K562 (cell line): ENCODE results near the gene PTPN7. TPM values are rescaled to one million over a fixed set of nuclear protein-coding genes. Genes with fewer than 3 reads are reported as not detected.

Source experiments
- BCL6 ChIP-seq: fragments of 250-450 bp; sonication (Bioruptor Pico); IDR thresholded peaks from 2 replicates; pipeline ENCODE4 v1.4.0; 2020
- CC2D1A ChIP-seq: fragments of 450-650 bp; IDR thresholded peaks from 2 replicates; pipeline ENCODE4 v1.6.1; 2017; ENCODE audit warnings: mild to moderate bottlenecking
- FOXK1 ChIP-seq: sonication (generic); formaldehyde crosslinking; IDR thresholded peaks from 2 replicates; pipeline ENCODE4 v1.8.0; 2022; ENCODE audit warnings: missing genetic modification reagents, mild to moderate bottlenecking, borderline replicate concordance
- MYC ChIP-seq, 2 experiments: fragments of 250-450 bp in 1 of 2; sonication (Bioruptor Pico) in 1 of 2; IDR thresholded peaks; 2 replicates each; pipeline versions ENCODE4 v1.5.1 to v1.6.1; 2012 to 2021; ENCODE audit warnings: low read depth in 2 of 2, borderline replicate concordance in 1 of 2, improper control_type of control experiment in 1 of 2, low read length in 1 of 2, mild to moderate bottlenecking in 1 of 2, moderate library complexity in 1 of 2
- NFE2L1 ChIP-seq: fragments of 450-650 bp; IDR thresholded peaks from 2 replicates; pipeline ENCODE4 v1.6.1; 2016; ENCODE audit warnings: missing genetic modification characterization, low read depth, mild to moderate bottlenecking, missing compliant biosample characterization, moderate library complexity, borderline replicate concordance
- SRSF7 ChIP-seq: fragments of 200-400 bp; formaldehyde crosslinking; optimal IDR thresholded peaks from 2 replicates; pipeline ENCODE3; 2017; ENCODE audit warnings: mild to moderate bottlenecking, low read depth, low read length
- polyA plus RNA-seq, 8 experiments: library from polyadenylated mRNA; depleted of rRNA in 4 of 8; stranded (reverse) in 5 of 8; unstranded in 3 of 8; fragments of >200 nt; fragmentation: Nextera tagmentation in 2 of 8; fragmentation: Illumina TruSeq in 1 of 8; extraction: Ambion mirVana in 2 of 8; extraction: Trizol in 1 of 8; gene quantifications; 2 replicates each; pipeline versions ENCODE4 v1.2.1 to v1.2.3, GENCODE V29; 2011 to 2014; ENCODE audit warnings: inconsistent platforms in 1 of 8, missing spikeins in 1 of 8
- total RNA-seq, 7 experiments: library from RNA; depleted of rRNA in 6 of 7; stranded (reverse); fragments of >200 nt in 6 of 7; fragmentation: Illumina TruSeq in 2 of 7; extraction: Trizol in 2 of 7; gene quantifications; 2 replicates each; pipeline versions ENCODE4 v1.2.1 to v1.2.3, GENCODE V29; 2011 to 2021; ENCODE audit warnings: low replicate concordance in 1 of 7
- TF ChIP-seq, protein P1 (sequence below): fragments of 450-650 bp; IDR thresholded peaks from 2 replicates; pipeline ENCODE4 v1.6.1; 2016; ENCODE audit warnings: mild to moderate bottlenecking, moderate library complexity
- TF ChIP-seq, protein P2 (sequence below): fragments of 250-450 bp; sonication (Bioruptor Pico); IDR thresholded peaks from 2 replicates; pipeline ENCODE4 v1.4.0; 2020

PTPN7 gene
- total and polyA plus RNA-seq, 9 of the 15 experiments (the other 6 are each of a cell fraction or from before 2014, with no cell fraction given), result 18.7 to 144 (median 120) TPM

DNA sequence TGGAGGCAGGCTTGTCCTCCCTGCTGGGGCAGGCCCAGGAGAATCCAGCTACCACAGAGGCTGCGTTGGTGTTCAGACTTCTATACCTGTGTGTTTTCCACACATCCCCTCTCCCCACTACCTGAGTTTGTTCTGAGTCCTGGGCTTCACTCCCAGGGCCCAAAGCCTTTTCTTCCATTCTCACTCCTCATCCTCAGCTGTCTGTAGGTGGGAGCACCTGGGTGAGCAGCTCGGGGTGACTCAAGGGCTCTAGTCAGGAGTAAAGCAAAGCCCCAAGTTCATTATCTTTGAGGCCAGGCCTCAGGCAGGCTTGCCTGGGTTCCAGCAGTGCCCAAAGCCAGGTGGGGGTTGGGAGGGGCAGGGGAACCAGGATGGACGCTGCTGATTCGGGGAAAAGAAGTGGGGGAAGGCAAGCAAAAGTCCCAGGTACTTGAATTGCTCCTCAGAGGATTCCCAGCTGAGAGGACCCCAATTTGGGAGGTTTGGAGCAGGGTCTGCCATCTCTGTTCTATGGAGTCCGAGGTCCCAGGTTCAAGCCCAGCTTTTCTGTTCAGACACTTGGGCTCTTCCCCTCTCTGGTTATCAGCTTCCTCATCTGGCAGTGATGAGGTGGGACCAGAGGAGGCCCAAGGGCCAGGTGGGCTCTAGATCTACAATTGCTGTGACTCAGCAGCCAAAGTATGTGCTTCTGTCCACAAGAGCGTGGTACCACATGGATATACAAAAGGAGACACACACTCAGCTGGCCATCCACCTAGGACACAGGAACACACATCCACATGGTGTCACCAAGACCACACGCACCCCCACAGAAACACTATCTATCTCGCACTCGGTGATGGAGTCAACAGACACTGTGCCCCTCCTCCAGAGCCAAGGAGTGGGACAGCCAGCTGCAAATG is 5.8 kb upstream of the PTPN7 start (continued):
- TF ChIP-seq, protein P1, sequence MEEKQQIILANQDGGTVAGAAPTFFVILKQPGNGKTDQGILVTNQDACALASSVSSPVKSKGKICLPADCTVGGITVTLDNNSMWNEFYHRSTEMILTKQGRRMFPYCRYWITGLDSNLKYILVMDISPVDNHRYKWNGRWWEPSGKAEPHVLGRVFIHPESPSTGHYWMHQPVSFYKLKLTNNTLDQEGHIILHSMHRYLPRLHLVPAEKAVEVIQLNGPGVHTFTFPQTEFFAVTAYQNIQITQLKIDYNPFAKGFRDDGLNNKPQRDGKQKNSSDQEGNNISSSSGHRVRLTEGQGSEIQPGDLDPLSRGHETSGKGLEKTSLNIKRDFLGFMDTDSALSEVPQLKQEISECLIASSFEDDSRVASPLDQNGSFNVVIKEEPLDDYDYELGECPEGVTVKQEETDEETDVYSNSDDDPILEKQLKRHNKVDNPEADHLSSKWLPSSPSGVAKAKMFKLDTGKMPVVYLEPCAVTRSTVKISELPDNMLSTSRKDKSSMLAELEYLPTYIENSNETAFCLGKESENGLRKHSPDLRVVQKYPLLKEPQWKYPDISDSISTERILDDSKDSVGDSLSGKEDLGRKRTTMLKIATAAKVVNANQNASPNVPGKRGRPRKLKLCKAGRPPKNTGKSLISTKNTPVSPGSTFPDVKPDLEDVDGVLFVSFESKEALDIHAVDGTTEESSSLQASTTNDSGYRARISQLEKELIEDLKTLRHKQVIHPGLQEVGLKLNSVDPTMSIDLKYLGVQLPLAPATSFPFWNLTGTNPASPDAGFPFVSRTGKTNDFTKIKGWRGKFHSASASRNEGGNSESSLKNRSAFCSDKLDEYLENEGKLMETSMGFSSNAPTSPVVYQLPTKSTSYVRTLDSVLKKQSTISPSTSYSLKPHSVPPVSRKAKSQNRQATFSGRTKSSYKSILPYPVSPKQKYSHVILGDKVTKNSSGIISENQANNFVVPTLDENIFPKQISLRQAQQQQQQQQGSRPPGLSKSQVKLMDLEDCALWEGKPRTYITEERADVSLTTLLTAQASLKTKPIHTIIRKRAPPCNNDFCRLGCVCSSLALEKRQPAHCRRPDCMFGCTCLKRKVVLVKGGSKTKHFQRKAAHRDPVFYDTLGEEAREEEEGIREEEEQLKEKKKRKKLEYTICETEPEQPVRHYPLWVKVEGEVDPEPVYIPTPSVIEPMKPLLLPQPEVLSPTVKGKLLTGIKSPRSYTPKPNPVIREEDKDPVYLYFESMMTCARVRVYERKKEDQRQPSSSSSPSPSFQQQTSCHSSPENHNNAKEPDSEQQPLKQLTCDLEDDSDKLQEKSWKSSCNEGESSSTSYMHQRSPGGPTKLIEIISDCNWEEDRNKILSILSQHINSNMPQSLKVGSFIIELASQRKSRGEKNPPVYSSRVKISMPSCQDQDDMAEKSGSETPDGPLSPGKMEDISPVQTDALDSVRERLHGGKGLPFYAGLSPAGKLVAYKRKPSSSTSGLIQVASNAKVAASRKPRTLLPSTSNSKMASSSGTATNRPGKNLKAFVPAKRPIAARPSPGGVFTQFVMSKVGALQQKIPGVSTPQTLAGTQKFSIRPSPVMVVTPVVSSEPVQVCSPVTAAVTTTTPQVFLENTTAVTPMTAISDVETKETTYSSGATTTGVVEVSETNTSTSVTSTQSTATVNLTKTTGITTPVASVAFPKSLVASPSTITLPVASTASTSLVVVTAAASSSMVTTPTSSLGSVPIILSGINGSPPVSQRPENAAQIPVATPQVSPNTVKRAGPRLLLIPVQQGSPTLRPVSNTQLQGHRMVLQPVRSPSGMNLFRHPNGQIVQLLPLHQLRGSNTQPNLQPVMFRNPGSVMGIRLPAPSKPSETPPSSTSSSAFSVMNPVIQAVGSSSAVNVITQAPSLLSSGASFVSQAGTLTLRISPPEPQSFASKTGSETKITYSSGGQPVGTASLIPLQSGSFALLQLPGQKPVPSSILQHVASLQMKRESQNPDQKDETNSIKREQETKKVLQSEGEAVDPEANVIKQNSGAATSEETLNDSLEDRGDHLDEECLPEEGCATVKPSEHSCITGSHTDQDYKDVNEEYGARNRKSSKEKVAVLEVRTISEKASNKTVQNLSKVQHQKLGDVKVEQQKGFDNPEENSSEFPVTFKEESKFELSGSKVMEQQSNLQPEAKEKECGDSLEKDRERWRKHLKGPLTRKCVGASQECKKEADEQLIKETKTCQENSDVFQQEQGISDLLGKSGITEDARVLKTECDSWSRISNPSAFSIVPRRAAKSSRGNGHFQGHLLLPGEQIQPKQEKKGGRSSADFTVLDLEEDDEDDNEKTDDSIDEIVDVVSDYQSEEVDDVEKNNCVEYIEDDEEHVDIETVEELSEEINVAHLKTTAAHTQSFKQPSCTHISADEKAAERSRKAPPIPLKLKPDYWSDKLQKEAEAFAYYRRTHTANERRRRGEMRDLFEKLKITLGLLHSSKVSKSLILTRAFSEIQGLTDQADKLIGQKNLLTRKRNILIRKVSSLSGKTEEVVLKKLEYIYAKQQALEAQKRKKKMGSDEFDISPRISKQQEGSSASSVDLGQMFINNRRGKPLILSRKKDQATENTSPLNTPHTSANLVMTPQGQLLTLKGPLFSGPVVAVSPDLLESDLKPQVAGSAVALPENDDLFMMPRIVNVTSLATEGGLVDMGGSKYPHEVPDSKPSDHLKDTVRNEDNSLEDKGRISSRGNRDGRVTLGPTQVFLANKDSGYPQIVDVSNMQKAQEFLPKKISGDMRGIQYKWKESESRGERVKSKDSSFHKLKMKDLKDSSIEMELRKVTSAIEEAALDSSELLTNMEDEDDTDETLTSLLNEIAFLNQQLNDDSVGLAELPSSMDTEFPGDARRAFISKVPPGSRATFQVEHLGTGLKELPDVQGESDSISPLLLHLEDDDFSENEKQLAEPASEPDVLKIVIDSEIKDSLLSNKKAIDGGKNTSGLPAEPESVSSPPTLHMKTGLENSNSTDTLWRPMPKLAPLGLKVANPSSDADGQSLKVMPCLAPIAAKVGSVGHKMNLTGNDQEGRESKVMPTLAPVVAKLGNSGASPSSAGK, result no peak
- TF ChIP-seq CC2D1A (peak; percentile 27; the same call in 1 of the 2 replicates), NFE2L1 (tag) (no peak), FOXK1 (CRISPR knock-in tag) (no peak), BCL6 (CRISPR knock-in tag) (no peak), SRSF7 (no peak), MYC (IDR thresholded peaks at IDR 0.05; ENCODE audit: low read depth, low read length) (no peak), MYC (CRISPR knock-in tag; IDR thresholded peaks at IDR 0.05; ENCODE audit: borderline replicate concordance, low read depth) (no peak)
- TF ChIP-seq, protein P2, sequence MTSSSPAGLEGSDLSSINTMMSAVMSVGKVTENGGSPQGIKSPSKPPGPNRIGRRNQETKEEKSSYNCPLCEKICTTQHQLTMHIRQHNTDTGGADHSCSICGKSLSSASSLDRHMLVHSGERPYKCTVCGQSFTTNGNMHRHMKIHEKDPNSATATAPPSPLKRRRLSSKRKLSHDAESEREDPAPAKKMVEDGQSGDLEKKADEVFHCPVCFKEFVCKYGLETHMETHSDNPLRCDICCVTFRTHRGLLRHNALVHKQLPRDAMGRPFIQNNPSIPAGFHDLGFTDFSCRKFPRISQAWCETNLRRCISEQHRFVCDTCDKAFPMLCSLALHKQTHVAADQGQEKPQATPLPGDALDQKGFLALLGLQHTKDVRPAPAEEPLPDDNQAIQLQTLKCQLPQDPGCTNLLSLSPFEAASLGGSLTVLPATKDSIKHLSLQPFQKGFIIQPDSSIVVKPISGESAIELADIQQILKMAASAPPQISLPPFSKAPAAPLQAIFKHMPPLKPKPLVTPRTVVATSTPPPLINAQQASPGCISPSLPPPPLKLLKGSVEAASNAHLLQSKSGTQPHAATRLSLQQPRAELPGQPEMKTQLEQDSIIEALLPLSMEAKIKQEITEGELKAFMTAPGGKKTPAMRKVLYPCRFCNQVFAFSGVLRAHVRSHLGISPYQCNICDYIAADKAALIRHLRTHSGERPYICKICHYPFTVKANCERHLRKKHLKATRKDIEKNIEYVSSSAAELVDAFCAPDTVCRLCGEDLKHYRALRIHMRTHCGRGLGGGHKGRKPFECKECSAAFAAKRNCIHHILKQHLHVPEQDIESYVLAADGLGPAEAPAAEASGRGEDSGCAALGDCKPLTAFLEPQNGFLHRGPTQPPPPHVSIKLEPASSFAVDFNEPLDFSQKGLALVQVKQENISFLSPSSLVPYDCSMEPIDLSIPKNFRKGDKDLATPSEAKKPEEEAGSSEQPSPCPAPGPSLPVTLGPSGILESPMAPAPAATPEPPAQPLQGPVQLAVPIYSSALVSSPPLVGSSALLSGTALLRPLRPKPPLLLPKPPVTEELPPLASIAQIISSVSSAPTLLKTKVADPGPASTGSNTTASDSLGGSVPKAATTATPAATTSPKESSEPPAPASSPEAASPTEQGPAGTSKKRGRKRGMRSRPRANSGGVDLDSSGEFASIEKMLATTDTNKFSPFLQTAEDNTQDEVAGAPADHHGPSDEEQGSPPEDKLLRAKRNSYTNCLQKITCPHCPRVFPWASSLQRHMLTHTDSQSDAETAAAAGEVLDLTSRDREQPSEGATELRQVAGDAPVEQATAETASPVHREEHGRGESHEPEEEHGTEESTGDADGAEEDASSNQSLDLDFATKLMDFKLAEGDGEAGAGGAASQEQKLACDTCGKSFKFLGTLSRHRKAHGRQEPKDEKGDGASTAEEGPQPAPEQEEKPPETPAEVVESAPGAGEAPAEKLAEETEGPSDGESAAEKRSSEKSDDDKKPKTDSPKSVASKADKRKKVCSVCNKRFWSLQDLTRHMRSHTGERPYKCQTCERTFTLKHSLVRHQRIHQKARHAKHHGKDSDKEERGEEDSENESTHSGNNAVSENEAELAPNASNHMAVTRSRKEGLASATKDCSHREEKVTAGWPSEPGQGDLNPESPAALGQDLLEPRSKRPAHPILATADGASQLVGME (CRISPR knock-in tag), result no peak
